H1 (cell line): ENCODE measurements around the gene RNU7-1. TPM values are rescaled to one million over a fixed set of nuclear protein-coding genes. Genes with fewer than 3 reads are reported as not detected.

Source experiments
- BACH1 ChIP-seq: IDR thresholded peaks from 2 replicates; pipeline ENCODE4 v1.6.1; 2012; ENCODE audit warnings: low read length, improper control_type of control experiment
- CHD7 ChIP-seq: fragments of 300-600 bp; sonication (generic); IDR thresholded peaks from 2 replicates; pipeline ENCODE4 v1.7.1; 2012; ENCODE audit warnings: low read length, moderate library complexity, mild to moderate bottlenecking, inconsistent platforms; ENCODE audit not compliant: insufficient replicate concordance
- GABPA ChIP-seq: IDR thresholded peaks from 2 replicates; pipeline ENCODE4 v1.6.1; 2011; ENCODE audit warnings: mild to moderate bottlenecking, low read length, moderate library complexity, borderline replicate concordance; ENCODE audit not compliant: insufficient read depth
- KDM1A ChIP-seq: fragments of 200-600, 300-600 bp; sonication (generic); IDR thresholded peaks from 2 replicates; pipeline ENCODE4 v1.7.1; 2016; ENCODE audit warnings: mild to moderate bottlenecking, low read length, borderline replicate concordance
- MAFK ChIP-seq: IDR thresholded peaks from 2 replicates; pipeline ENCODE4 v1.6.1; 2012; ENCODE audit warnings: low read depth, mild to moderate bottlenecking, improper control_type of control experiment, low read length
- NRF1 ChIP-seq: IDR thresholded peaks from 2 replicates; pipeline ENCODE4 v1.6.1; 2011; ENCODE audit warnings: mild to moderate bottlenecking, low read depth, low read length, improper control_type of control experiment
- PHF8 ChIP-seq: fragments of 200-600 bp; sonication (generic); conservative IDR thresholded peaks from 2 replicates; pipeline ENCODE4 v1.7.1; 2012; ENCODE audit warnings: low read depth, mild to moderate bottlenecking, inconsistent platforms, low read length, moderate library complexity
- RNF2 ChIP-seq: fragments of 200-900, 300-1000 bp; sonication (generic); IDR thresholded peaks from 2 replicates; pipeline ENCODE4 v1.7.1; 2016; ENCODE audit warnings: borderline replicate concordance, low read depth, mild to moderate bottlenecking, antibody characterized with exemption, low read length; ENCODE audit not compliant: poor library complexity, severe bottlenecking; ENCODE audit errors: missing control alignments
- SUZ12 ChIP-seq: fragments of 200-600 bp; sonication (generic); IDR thresholded peaks from 2 replicates; pipeline ENCODE4 v1.6.1; 2012; ENCODE audit warnings: mild to moderate bottlenecking, inconsistent platforms, low read length, moderate library complexity, mixed read lengths
- TAF7 ChIP-seq: optimal IDR thresholded peaks from 2 replicates; pipeline ENCODE3; 2011; ENCODE audit warnings: low read depth, mild to moderate bottlenecking, inconsistent platforms, low read length, moderate library complexity, borderline replicate concordance
- polyA plus RNA-seq, 7 experiments: library from polyadenylated mRNA; depleted of rRNA in 3 of 7; stranded (reverse) in 5 of 7; unstranded in 2 of 7; fragments of >200 nt in 5 of 7; fragments of 200-250 nt in 2 of 7; gene quantifications; 1 replicate in 5 of 7; 2 replicates in 1 of 7; 4 replicates in 1 of 7; pipeline versions ENCODE4 v1.2.1 to v1.2.3, GENCODE V29; 2011 to 2013; ENCODE audit warnings: missing spikeins in 2 of 7, mixed read lengths in 2 of 7
- total RNA-seq: library from RNA; stranded (reverse); fragmentation: NEBNext Ultra II Directional; extraction: Animal tissue kit (Norgen Biotek cat#: 25700); gene quantifications from 2 replicates; pipeline ENCODE4 v1.2.1, GENCODE V29; 2021

Gene RNU7-1
- total and polyA plus RNA-seq, 2 of the 8 experiments (the other 6 are each of a cell fraction or from before 2014, with no cell fraction given), result not detected

- TF ChIP-seq PHF8, result no peak
- no peak for TF ChIP-seq SUZ12
- no peak for TF ChIP-seq KDM1A
- TF ChIP-seq GABPA, result no peak
- TF ChIP-seq MAFK, result no peak
- TF ChIP-seq RNF2, result no peak
- no peak for TF ChIP-seq BACH1
- TF ChIP-seq NRF1, result no peak
- no peak for TF ChIP-seq CHD7
- no peak for TF ChIP-seq TAF7
Observed at GRCh38 chr12:6959058-6959804, 15.6 kb downstream of the RNU7-1 start (continued).
